K562 (cell line): Measurements from ENCODE around the gene MYO18A. TPM values are rescaled to one million over a fixed set of nuclear protein-coding genes. Genes with fewer than 3 reads are reported as not detected.

ENCODE experiments used
- ATAC-seq: fragments of 200-7000 bp; cut with Tn5 transposase; 3 replicates; pipeline ENCODE4 v1.9.1; 2020; ENCODE audit warnings: moderate library complexity
- BruUV-seq: library from RNA; stranded (reverse); fragments of 400-500 nt; replicated peaks from 2 replicates; lab custom pipeline; 2021; lab: Mats Ljungman, UMichigan
- CTCF ChIA-PET: fragments of 300-600 bp; formaldehyde crosslinking; extraction: SDS; loops from one replicate; lab custom pipeline; 2021; ENCODE audit warnings: low intra/inter-chr PET ratio; lab: Yijun Ruan, JAX
- POLR2A ChIA-PET: fragments of 300-600, 350-650 bp; sonication (Branson Sonifier 250); formaldehyde crosslinking; extraction: SDS; loops from one replicate; lab custom pipeline; 2021; ENCODE audit warnings: antibody characterized with exemption, inconsistent platforms; lab: Yijun Ruan, JAX
- DNase-seq, 4 experiments: peaks; one replicate each; pipeline versions ENCODE4 v3.0.0 to v3.0.0-alpha.2; 2011 to 2018; ENCODE audit warnings: low spot score in 3 of 4, mixed read lengths in 3 of 4; ENCODE audit errors: extremely low read depth in 1 of 4
- FAIRE-seq: peaks from 2 replicates; lab custom pipeline; 2011; peaks lifted over from hg19 to GRCh38; lab: Jason Lieb, UNC
- H2AFZ ChIP-seq: 2 replicates; pipeline ENCODE4 v1.6.0; 2011; ENCODE audit warnings: low read depth, low read length, control low read depth, inconsistent platforms
- H3K27ac ChIP-seq: fragments of 200-600 bp; 3 replicates; pipeline ENCODE4 v1.8.0; 2011; ENCODE audit warnings: low read depth, mild to moderate bottlenecking, control low read depth, inconsistent platforms, low read length, moderate library complexity, mixed read lengths; ENCODE audit errors: extremely low read depth
- H3K27me3 ChIP-seq, 2 experiments: fragments of 300-600 bp in 1 of 2; 2 replicates in 1 of 2; 3 replicates in 1 of 2; pipeline versions ENCODE4 v1.6.0 to v1.8.0; 2011; ENCODE audit warnings: inconsistent platforms in 2 of 2, low read length in 2 of 2, mild to moderate bottlenecking in 1 of 2, mixed read lengths in 1 of 2, moderate library complexity in 1 of 2; ENCODE audit not compliant: control insufficient read depth in 2 of 2, insufficient read depth in 2 of 2
- H3K36me3 ChIP-seq: fragments of 300-600 bp; 3 replicates; pipeline ENCODE4 v1.8.0; 2011; ENCODE audit warnings: mild to moderate bottlenecking, low read length, inconsistent platforms; ENCODE audit not compliant: control insufficient read depth, insufficient read depth
- H3K4me1 ChIP-seq, 2 experiments: fragments of 200-600 bp in 1 of 2; replicated peaks in 1 of 2; 2 replicates in 1 of 2; 3 replicates in 1 of 2; pipeline versions ENCODE4 v1.5.1 to v1.8.0; 2011; ENCODE audit warnings: inconsistent platforms in 2 of 2, low read length in 2 of 2, mild to moderate bottlenecking in 1 of 2, mixed read lengths in 1 of 2, moderate library complexity in 1 of 2; ENCODE audit not compliant: control insufficient read depth in 2 of 2, insufficient read depth in 2 of 2
- H3K4me2 ChIP-seq: 2 replicates; pipeline ENCODE4 v1.6.1; 2011; ENCODE audit warnings: low read length, control low read depth, inconsistent platforms, mixed read lengths; ENCODE audit not compliant: insufficient read depth
- H3K4me3 ChIP-seq: fragments of 200-600 bp; sonication (generic), shearing (Covaris generic); 2 replicates; pipeline ENCODE4 v1.5.1; 2016; ENCODE audit warnings: control low read depth, inconsistent platforms
- H3K79me2 ChIP-seq: fragments of 200-600 bp; 3 replicates; pipeline ENCODE4 v1.8.0; 2011; ENCODE audit warnings: low read length, inconsistent platforms; ENCODE audit not compliant: control insufficient read depth, insufficient read depth
- H3K9ac ChIP-seq, 2 experiments: 2 replicates each; pipeline versions ENCODE4 v1.6.0 to v1.6.1; 2011; ENCODE audit warnings: low read depth in 2 of 2, low read length in 2 of 2, control low read depth in 1 of 2, inconsistent platforms in 1 of 2, mild to moderate bottlenecking in 1 of 2, mixed read lengths in 1 of 2; ENCODE audit not compliant: insufficient read depth in 1 of 2
- H3K9me1 ChIP-seq: one replicate; pipeline ENCODE4 v1.6.0; 2011; ENCODE audit warnings: inconsistent platforms, mild to moderate bottlenecking, low read length, moderate library complexity; ENCODE audit not compliant: control insufficient read depth, insufficient read depth
- H3K9me3 ChIP-seq: replicated peaks from 2 replicates; pipeline ENCODE4 v1.5.1; 2011; ENCODE audit warnings: low read depth, low read length, inconsistent platforms; ENCODE audit not compliant: control insufficient read depth, insufficient read depth
- H4K20me1 ChIP-seq: replicated peaks from 2 replicates; pipeline ENCODE4 v1.6.1; 2011; ENCODE audit warnings: low read length, inconsistent platforms, mixed read lengths; ENCODE audit not compliant: control insufficient read depth, insufficient read depth
- ARHGAP35 ChIP-seq: fragments of 450-650 bp; IDR thresholded peaks from 2 replicates; pipeline ENCODE4 v1.6.1; 2018; ENCODE audit not compliant: partially characterized antibody
- BDP1 ChIP-seq: IDR thresholded peaks from 3 replicates; pipeline ENCODE4 v1.6.1; 2011; ENCODE audit not compliant: insufficient read length, insufficient read depth
- CBFA2T3 ChIP-seq: fragments of 450-650 bp; IDR thresholded peaks from 2 replicates; pipeline ENCODE4 v1.6.1; 2017
- TARDBP ChIP-seq: fragments of 450-650 bp; IDR thresholded peaks from 2 replicates; pipeline ENCODE4 v1.6.1; 2016
- USF1 ChIP-seq: sonication (generic); formaldehyde crosslinking; IDR thresholded peaks from 2 replicates; pipeline ENCODE4 v1.9.0; 2022; ENCODE audit warnings: mild to moderate bottlenecking, missing genetic modification reagents
- ZFP36 ChIP-seq: fragments of 150-350 bp; IDR thresholded peaks from 2 replicates; pipeline ENCODE4 v1.6.1; 2018; ENCODE audit warnings: low read length, low read depth; ENCODE audit not compliant: partially characterized antibody
- ZNF197 ChIP-seq: fragments of 200-800 bp; sonication (Bioruptor generic); IDR thresholded peaks from 2 replicates; pipeline ENCODE4 v1.6.1; 2016; ENCODE audit warnings: low read depth, missing genetic modification characterization, missing compliant biosample characterization
- ZSCAN32 ChIP-seq: fragments of 450-650 bp; formaldehyde crosslinking; IDR thresholded peaks from 2 replicates; pipeline ENCODE4 v1.4.0; 2020; ENCODE audit warnings: mild to moderate bottlenecking, moderate library complexity
- WGBS: fragments of 100-300 bp; shearing (Covaris generic); methylation state at CpG from one replicate; pipeline ENCODE4 v1.1.6; 2016; ENCODE audit warnings: low coverage, mixed read lengths; ENCODE audit not compliant: insufficient coverage; ENCODE audit errors: missing lambda C conversion rate; 5-methylcytosine and 5-hydroxymethylcytosine counted together
- in situ Hi-C: fragments of 300-500 bp; cut with MboI; formaldehyde crosslinking; loops from 4 replicates; pipeline ENCODE4 v1.15.0; 2018; ENCODE audit warnings: inconsistent platforms, mixed read lengths
- intact Hi-C: fragments of 100-400 bp; cut with micrococcal nuclease; formaldehyde crosslinking; loops from 2 replicates; pipeline ENCODE4 v1.14.2; 2022
- polyA plus RNA-seq, 8 experiments: library from polyadenylated mRNA; depleted of rRNA in 4 of 8; stranded (reverse) in 5 of 8; unstranded in 3 of 8; fragments of >200 nt; fragmentation: Nextera tagmentation in 2 of 8; fragmentation: Illumina TruSeq in 1 of 8; extraction: Ambion mirVana in 2 of 8; extraction: Trizol in 1 of 8; gene quantifications; 2 replicates each; pipeline versions ENCODE4 v1.2.1 to v1.2.3, GENCODE V29; 2011 to 2014; ENCODE audit warnings: inconsistent platforms in 1 of 8, missing spikeins in 1 of 8
- total RNA-seq, 7 experiments: library from RNA; depleted of rRNA in 6 of 7; stranded (reverse); fragments of >200 nt in 6 of 7; fragmentation: Illumina TruSeq in 2 of 7; extraction: Trizol in 2 of 7; gene quantifications; 2 replicates each; pipeline versions ENCODE4 v1.2.1 to v1.2.3, GENCODE V29; 2011 to 2021; ENCODE audit warnings: low replicate concordance in 1 of 7

The MYO18A gene
- total and polyA plus RNA-seq, 9 of the 15 experiments (the other 6 are each of a cell fraction or from before 2014, with no cell fraction given): 2.5 to 65.4 (median 17.1) TPM

- no peak for TF ChIP-seq ZSCAN32 (CRISPR knock-in tag)
- no peak for TF ChIP-seq ARHGAP35
- TF ChIP-seq CBFA2T3: no peak
- TF ChIP-seq TARDBP: no peak
- no peak for TF ChIP-seq USF1
Measured at GRCh38 chr17:29162082-29162908, 17.9 kb downstream of the MYO18A start (continued).

GRCh38 chr17:29160253-29160652, 19.9 kb downstream of the MYO18A start:
- BruUV-seq: no TSS peak
- no peaks in the 10 kb centered on the region for H3K9me3 ChIP-seq
- ChIA-PET POLR2A (interaction anchor here (1.6 to 3.1 kb wide), 2 partner anchors 11 to 20 kb away, joined by 4 to 15 read pairs; partner anchors contain the start of gene MYO18A), CTCF (no interaction called here)
- intact Hi-C loops (no loop called here), in situ Hi-C loops (no loop called here)
- no peak overlapping the region for H3K27ac ChIP-seq
- ATAC-seq (no peak), FAIRE-seq (no peak), DNase-seq (peak in 1 of 4 experiments; percentile 5)
- no peak overlapping the region for H2AFZ ChIP-seq
- peaks cover 22% of the 10 kb centered on the region for H4K20me1 ChIP-seq
- H3K27me3 ChIP-seq: no peaks in the 10 kb centered on the region
- 60% methylated on average over 2 of the region's 2 CpGs for WGBS
- H3K4me1 ChIP-seq: peaks cover 46 to 55% of the 10 kb centered on the region in 2 experiments
- no peak overlapping the region for H3K4me2 ChIP-seq
- peak overlapping the region; percentile 18 to 69; a peak in 1 of 4 replicates for H3K9ac ChIP-seq
- TF ChIP-seq ZNF197: no peak
- no peak for TF ChIP-seq BDP1
- TF ChIP-seq ZFP36: peak; percentile 86
- H3K36me3 ChIP-seq: peaks cover 42% of the 10 kb centered on the region
- H3K4me3 ChIP-seq: no peak overlapping the region
- peaks cover 8% of the 10 kb centered on the region for H3K9me1 ChIP-seq
- peaks cover 90% of the 10 kb centered on the region for H3K79me2 ChIP-seq
